Spleen (tissue), 11 donors: ENCODE measurements around the gene NIPBL. TPM values are rescaled to one million over a fixed set of nuclear protein-coding genes. Genes with fewer than 3 reads are reported as not detected.

Source experiments
- DNase-seq: peaks from one replicate; pipeline ENCODE4 v3.0.0-alpha.2; 2020
- H3K27ac ChIP-seq, 8 donors: fragments of 200-600 bp; sonication (generic) in 7 of 8; 1 replicate in 4 of 8; 2 replicates in 4 of 8; pipeline versions ENCODE4 v1.5.0 to v1.8.0; 2016 to 2021; ENCODE audit warnings: inconsistent platforms in 4 of 8, mild to moderate bottlenecking in 4 of 8, moderate library complexity in 1 of 8
- H3K27me3 ChIP-seq, 7 donors: fragments of 200-600 bp; sonication (generic) in 6 of 7; replicated peaks in 1 of 7; 1 replicate in 4 of 7; 2 replicates in 3 of 7; pipeline versions ENCODE4 v1.5.0 to v1.8.0; 2016 to 2021; ENCODE audit warnings: inconsistent platforms in 3 of 7, mild to moderate bottlenecking in 1 of 7
- H3K36me3 ChIP-seq, 6 donors: fragments of 200-600 bp; sonication (generic) in 5 of 6; 1 replicate in 4 of 6; 2 replicates in 2 of 6; pipeline versions ENCODE4 v1.5.0 to v1.8.0; 2016 to 2021; ENCODE audit warnings: inconsistent platforms in 2 of 6
- H3K4me1 ChIP-seq, 6 donors: fragments of 200-600 bp; sonication (generic) in 5 of 6; 1 replicate in 3 of 6; 2 replicates in 3 of 6; pipeline versions ENCODE4 v1.5.0 to v1.8.0; 2016 to 2021; ENCODE audit warnings: inconsistent platforms in 3 of 6
- H3K4me3 ChIP-seq, 8 donors: fragments of 200-600 bp; sonication (generic) in 7 of 8; 1 replicate in 4 of 8; 2 replicates in 4 of 8; pipeline versions ENCODE4 v1.5.0 to v1.8.0; 2016 to 2021; ENCODE audit warnings: inconsistent platforms in 4 of 8, mild to moderate bottlenecking in 4 of 8, moderate library complexity in 2 of 8
- H3K9me3 ChIP-seq, 8 donors: fragments of 200-600 bp; sonication (generic) in 7 of 8; 1 replicate in 4 of 8; 2 replicates in 4 of 8; pipeline versions ENCODE4 v1.5.0 to v1.8.0; 2016 to 2021; ENCODE audit warnings: inconsistent platforms in 4 of 8
- CTCF ChIP-seq, 11 experiments: fragments of 200-600 bp in 7 of 11; fragments of 450-650 bp in 4 of 11; sonication (generic) in 4 of 11; IDR thresholded peaks in 8 of 11; conservative IDR thresholded peaks in 3 of 11; 1 replicate in 7 of 11; 2 replicates in 4 of 11; pipeline versions ENCODE4 v1.4.0 to v1.8.0; 2016 to 2021; ENCODE audit warnings: antibody characterized with exemption in 11 of 11, inconsistent platforms in 4 of 11, mild to moderate bottlenecking in 1 of 11
- POLR2A ChIP-seq, 3 donors: fragments of 450-650 bp; IDR thresholded peaks; one replicate each; pipeline ENCODE4 v1.5.1; 2017; ENCODE audit warnings: antibody characterized with exemption in 3 of 3, mild to moderate bottlenecking in 1 of 3
- POLR2AphosphoS5 ChIP-seq, 3 donors: sonication (generic); formaldehyde crosslinking; IDR thresholded peaks; one replicate each; pipeline ENCODE4 v1.5.1; 2017; ENCODE audit warnings: antibody characterized with exemption in 3 of 3
- whole genome bisulfite sequencing, 5 donors: extraction: QIAGEN DNeasy Blood & Tissue Kit in 3 of 5; methylation state at CpG; one replicate each; pipeline versions ENCODE4 v1.1.5 to v1.1.7; 2013 to 2018; 5-methylcytosine and 5-hydroxymethylcytosine counted together
- intact Hi-C: fragments of 100-400 bp; cut with DNase I; formaldehyde crosslinking; loops from one replicate; pipeline ENCODE4 v1.15.0; 2023; ENCODE audit warnings: low total_unique reads
- polyA plus RNA-seq, 3 donors: library from polyadenylated mRNA; stranded (reverse); fragments of 200-250 nt; gene quantifications; one replicate each; pipeline ENCODE4 v1.2.1, GENCODE V29; 2013
- total RNA-seq, 7 donors: library from RNA; depleted of rRNA in 3 of 7; stranded (reverse); fragments of >200 nt in 3 of 7; fragmentation: NEBNext Ultra II Directional in 4 of 7; extraction: Animal tissue kit (Norgen Biotek cat#: 25700) in 4 of 7; gene quantifications; one replicate each; pipeline versions ENCODE4 v1.1.0 to v1.2.1, GENCODE V29; 2016 to 2021
- donor health status: healthy with polysubstance abuse.
- donor health status: DM: no; HTN: no; CAD: no; lungs with moderate emphysema.
- donor health status: DM: no; HTN: no; CAD: no.
- donor health status: Bipolar disorder and iron deficiency.
- donor health status: healthy.
- donor health status: DM: no; HTN: no; CAD: no.
- donor health status: DM: yes; HTN: yes; CAD: no.

NIPBL gene
- total and polyA plus RNA-seq, 10 donors, result 16.8 to 103 (median 83.1) TPM

GRCh38 chr5:37103302-37103701, 226.7 kb downstream of the NIPBL start:
- Histone ChIP-seq H3K27ac (no peak overlapping the region), H3K4me3 (no peak overlapping the region), H3K4me1 (no peaks in the 10 kb centered on the region), H3K27me3 (no peaks in the 10 kb centered on the region), H3K9me3 (peaks cover 0 to 36% (median 29%) of the 10 kb centered on the region in 8 donors), H3K36me3 (peaks cover 0 to 51% (median 27%) of the 10 kb centered on the region in 6 donors)
- no peak for TF ChIP-seq CTCF (IDR thresholded peaks at IDR 0.05 in 8 of 11, conservative IDR thresholded peaks at IDR 0.05 in 3 of 11)
- DNase-seq, result no peak
- WGBS, 5 donors, result 74 to 86% (median 80%) methylated on average over 2 of the region's 2 CpGs
- intact Hi-C loops, result no loop called here

- H3K4me1 ChIP-seq, result peaks cover 0 to 15% (median 8%) of the 10 kb centered on the region in 6 donors
- H3K27ac ChIP-seq, result no peak overlapping the region
- intact Hi-C loops, result no loop called here
- no peak for DNase-seq
- 97 to 100% (median 98%) methylated on average over 3 of the region's 3 CpGs for WGBS, 5 donors
- no peaks in the 10 kb centered on the region for H3K27me3 ChIP-seq
- TF ChIP-seq POLR2AphosphoS5 (IDR thresholded peaks at IDR 0.05) (no peak), CTCF (IDR thresholded peaks at IDR 0.05 in 8 of 11, conservative IDR thresholded peaks at IDR 0.05 in 3 of 11) (no peak), POLR2A (IDR thresholded peaks at IDR 0.05) (no peak)
- H3K9me3 ChIP-seq, result peaks cover 0 to 3% (median 0%) of the 10 kb centered on the region in 8 donors
- H3K4me3 ChIP-seq, result no peak overlapping the region
- H3K36me3 ChIP-seq, result peaks cover 0 to 68% (median 34%) of the 10 kb centered on the region in 6 donors
These were observed 232.8 kb downstream of the NIPBL start for GRCh38 chr5:37109338-37109737.

GRCh38 chr5:37110135-37110534, 233.6 kb downstream of the NIPBL start:
- Histone ChIP-seq H3K27ac (no peak overlapping the region), H3K4me1 (peaks cover 0 to 15% (median 8%) of the 10 kb centered on the region in 6 donors), H3K4me3 (no peak overlapping the region), H3K27me3 (no peaks in the 10 kb centered on the region), H3K9me3 (peaks cover 0 to 3% (median 0%) of the 10 kb centered on the region in 8 donors), H3K36me3 (peaks cover 0 to 68% (median 33%) of the 10 kb centered on the region in 6 donors)
- intact Hi-C loops, result no loop called here
- TF ChIP-seq POLR2A (IDR thresholded peaks at IDR 0.05) (no peak), CTCF (IDR thresholded peaks at IDR 0.05 in 8 of 11, conservative IDR thresholded peaks at IDR 0.05 in 3 of 11) (no peak), POLR2AphosphoS5 (IDR thresholded peaks at IDR 0.05) (no peak)
- 88 to 100% (median 95%) methylated on average over 1 of the region's 1 CpG for WGBS, 5 donors
- DNase-seq, result no peak

GRCh38 chr5:37111426-37112382, 235.1 kb downstream of the NIPBL start:
- Histone ChIP-seq H3K27ac (peak overlapping the region in 1 of 8 donors; percentile 42), H3K27me3 (no peaks in the 10 kb centered on the region), H3K9me3 (peaks cover 0 to 3% (median 0%) of the 10 kb centered on the region in 8 donors), H3K4me1 (peaks cover 0 to 15% (median 8%) of the 10 kb centered on the region in 6 donors), H3K36me3 (peaks cover 0 to 72% (median 31%) of the 10 kb centered on the region in 6 donors), H3K4me3 (peak overlapping the region in 1 of 8 donors; percentile 30)
- no peak for TF ChIP-seq POLR2A (IDR thresholded peaks at IDR 0.05)
- no peak for TF ChIP-seq POLR2AphosphoS5 (IDR thresholded peaks at IDR 0.05)
- no peak for TF ChIP-seq CTCF (IDR thresholded peaks at IDR 0.05 in 8 of 11, conservative IDR thresholded peaks at IDR 0.05 in 3 of 11)
- no peak for DNase-seq
- 23 to 48% (median 29%) methylated on average over 4 of the region's 4 CpGs for WGBS, 5 donors
- intact Hi-C loops, result no loop called here
